Neural cell (in vitro differentiated cells): ENCODE measurements around the gene GZMH. TPM values are rescaled to one million over a fixed set of nuclear protein-coding genes. Genes with fewer than 3 reads are reported as not detected.

Experiments
- H2AFZ ChIP-seq: fragments of 200-600, 300-800 bp; sonication (generic), shearing (Covaris generic); 2 replicates; pipeline ENCODE4 v1.6.0; 2014; ENCODE audit warnings: low read depth, mild to moderate bottlenecking, antibody characterized with exemption, low read length, moderate library complexity
- H3F3A ChIP-seq: fragments of 200-600 bp; shearing (Covaris generic); 2 replicates; pipeline ENCODE4 v1.6.1; 2016; ENCODE audit warnings: mild to moderate bottlenecking, moderate library complexity, mixed read lengths, antibody characterized with exemption, low read length; ENCODE audit not compliant: insufficient read depth, poor library complexity, severe bottlenecking
- H3K27ac ChIP-seq: fragments of 200-600, 300-800 bp; sonication (generic), shearing (Covaris generic); 2 replicates; pipeline ENCODE4 v1.5.1; 2014; ENCODE audit warnings: mild to moderate bottlenecking, low read length, moderate library complexity
- H3K27me3 ChIP-seq: fragments of 300-800, 200-600 bp; sonication (generic), shearing (Covaris generic); 2 replicates; pipeline ENCODE4 v1.6.0; 2014; ENCODE audit warnings: mild to moderate bottlenecking, low read depth, low read length, moderate library complexity; ENCODE audit not compliant: insufficient read depth
- H3K36me3 ChIP-seq: fragments of 300-800, 200-600 bp; sonication (generic), shearing (Covaris generic); 2 replicates; pipeline ENCODE4 v1.5.1; 2014; ENCODE audit warnings: mild to moderate bottlenecking, antibody characterized with exemption, low read length, moderate library complexity; ENCODE audit not compliant: insufficient read depth
- H3K4me2 ChIP-seq: fragments of 300-800, 200-600 bp; sonication (generic), shearing (Covaris generic); 2 replicates; pipeline ENCODE4 v1.6.0; 2014; ENCODE audit warnings: mild to moderate bottlenecking, low read length
- H3K4me3 ChIP-seq: fragments of 300-800, 200-600 bp; sonication (generic), shearing (Covaris generic); 2 replicates; pipeline ENCODE4 v1.5.1; 2014; ENCODE audit warnings: mild to moderate bottlenecking, low read length, moderate library complexity
- H3K79me2 ChIP-seq: fragments of 200-600 bp; shearing (Covaris generic); replicated peaks from 2 replicates; pipeline ENCODE4 v1.6.0; 2014; ENCODE audit warnings: mild to moderate bottlenecking, low read length, moderate library complexity; ENCODE audit not compliant: insufficient read depth
- H3K9ac ChIP-seq: fragments of 300-800, 200-600 bp; sonication (generic), shearing (Covaris generic); 2 replicates; pipeline ENCODE4 v1.6.1; 2016; ENCODE audit warnings: mild to moderate bottlenecking, low read length, mixed read lengths
- H3K9me2 ChIP-seq: fragments of 200-600 bp; shearing (Covaris generic); 2 replicates; pipeline ENCODE4 v1.6.1; 2016; ENCODE audit warnings: mild to moderate bottlenecking, low read length, mixed read lengths; ENCODE audit not compliant: insufficient read depth
- H3K9me3 ChIP-seq: fragments of 200-600, 300-800 bp; sonication (generic), shearing (Covaris generic); 2 replicates; pipeline ENCODE4 v1.6.1; 2016; ENCODE audit warnings: mild to moderate bottlenecking, mixed run types, low read length, moderate library complexity, mixed read lengths
- H4K20me1 ChIP-seq: fragments of 200-600 bp; shearing (Covaris generic); 2 replicates; pipeline ENCODE4 v1.6.1; 2016; ENCODE audit warnings: mild to moderate bottlenecking, mixed run types; ENCODE audit not compliant: insufficient read depth
- CTCF ChIP-seq: fragments of 450-650 bp; IDR thresholded peaks from 2 replicates; pipeline ENCODE4 v1.5.1; 2014; ENCODE audit warnings: antibody characterized with exemption, mild to moderate bottlenecking, moderate library complexity; ENCODE audit not compliant: poor library complexity, severe bottlenecking
- EP300 ChIP-seq: fragments of 450-650 bp; conservative IDR thresholded peaks from 2 replicates; pipeline ENCODE4 v1.6.1; 2014; ENCODE audit warnings: antibody characterized with exemption, mild to moderate bottlenecking, moderate library complexity; ENCODE audit not compliant: poor library complexity, severe bottlenecking
- EZH2 ChIP-seq: fragments of 200-600, 300-800 bp; shearing (Covaris generic), sonication (generic); IDR thresholded peaks from 2 replicates; pipeline ENCODE4 v1.6.1; 2014; ENCODE audit warnings: antibody characterized with exemption, low read length, borderline replicate concordance, mild to moderate bottlenecking; ENCODE audit not compliant: insufficient read depth, poor library complexity, severe bottlenecking
- MXI1 ChIP-seq: fragments of 450-650 bp; conservative IDR thresholded peaks from 2 replicates; pipeline ENCODE4 v1.6.1; 2014; ENCODE audit warnings: antibody characterized with exemption, mild to moderate bottlenecking; ENCODE audit not compliant: poor library complexity, severe bottlenecking
- POLR2AphosphoS5 ChIP-seq: IDR thresholded peaks from 2 replicates; pipeline ENCODE4 v1.6.1; 2012
- RAD21 ChIP-seq: fragments of 450-650 bp; conservative IDR thresholded peaks from 2 replicates; pipeline ENCODE4 v1.6.1; 2014; ENCODE audit warnings: antibody characterized with exemption, mild to moderate bottlenecking, moderate library complexity
- SMC3 ChIP-seq: fragments of 450-650 bp; conservative IDR thresholded peaks from 2 replicates; pipeline ENCODE4 v1.6.1; 2014; ENCODE audit warnings: antibody characterized with exemption, mild to moderate bottlenecking, moderate library complexity; ENCODE audit not compliant: poor library complexity
- TAF1 ChIP-seq: IDR thresholded peaks from 2 replicates; pipeline ENCODE4 v1.6.1; 2012; ENCODE audit warnings: low read depth
- polyA plus RNA-seq: library from polyadenylated mRNA; depleted of rRNA; stranded (reverse); fragments of >200 nt; gene quantifications from 2 replicates; pipeline ENCODE4 v1.2.3, GENCODE V29; 2014
- TF ChIP-seq, protein P1 (sequence below): IDR thresholded peaks from 2 replicates; pipeline ENCODE4 v1.6.1; 2012; ENCODE audit warnings: borderline replicate concordance

Gene GZMH
- polyA plus RNA-seq, 1 donor from 2014 or later, result not detected

GRCh38 chr14:24630087-24630871, 20.8 kb upstream of the GZMH start:
- Histone ChIP-seq H3K27me3 (no peaks in the 10 kb centered on the region), H3K36me3 (no peaks in the 10 kb centered on the region), H3K4me3 (no peak overlapping the region), H3K4me2 (no peak overlapping the region), H2AFZ (no peak overlapping the region), H3K9ac (no peak overlapping the region), H3K79me2 (no peaks in the 10 kb centered on the region), H3K9me2 (no peaks in the 10 kb centered on the region), H3F3A (no peaks in the 10 kb centered on the region), H3K27ac (no peak overlapping the region), H3K9me3 (no peaks in the 10 kb centered on the region), H4K20me1 (no peaks in the 10 kb centered on the region)
- TF ChIP-seq RAD21 (no peak), POLR2AphosphoS5 (no peak), EZH2 (no peak), MXI1 (no peak), SMC3 (no peak), TAF1 (no peak), CTCF (no peak), EP300 (no peak)
- TF ChIP-seq, protein P1, sequence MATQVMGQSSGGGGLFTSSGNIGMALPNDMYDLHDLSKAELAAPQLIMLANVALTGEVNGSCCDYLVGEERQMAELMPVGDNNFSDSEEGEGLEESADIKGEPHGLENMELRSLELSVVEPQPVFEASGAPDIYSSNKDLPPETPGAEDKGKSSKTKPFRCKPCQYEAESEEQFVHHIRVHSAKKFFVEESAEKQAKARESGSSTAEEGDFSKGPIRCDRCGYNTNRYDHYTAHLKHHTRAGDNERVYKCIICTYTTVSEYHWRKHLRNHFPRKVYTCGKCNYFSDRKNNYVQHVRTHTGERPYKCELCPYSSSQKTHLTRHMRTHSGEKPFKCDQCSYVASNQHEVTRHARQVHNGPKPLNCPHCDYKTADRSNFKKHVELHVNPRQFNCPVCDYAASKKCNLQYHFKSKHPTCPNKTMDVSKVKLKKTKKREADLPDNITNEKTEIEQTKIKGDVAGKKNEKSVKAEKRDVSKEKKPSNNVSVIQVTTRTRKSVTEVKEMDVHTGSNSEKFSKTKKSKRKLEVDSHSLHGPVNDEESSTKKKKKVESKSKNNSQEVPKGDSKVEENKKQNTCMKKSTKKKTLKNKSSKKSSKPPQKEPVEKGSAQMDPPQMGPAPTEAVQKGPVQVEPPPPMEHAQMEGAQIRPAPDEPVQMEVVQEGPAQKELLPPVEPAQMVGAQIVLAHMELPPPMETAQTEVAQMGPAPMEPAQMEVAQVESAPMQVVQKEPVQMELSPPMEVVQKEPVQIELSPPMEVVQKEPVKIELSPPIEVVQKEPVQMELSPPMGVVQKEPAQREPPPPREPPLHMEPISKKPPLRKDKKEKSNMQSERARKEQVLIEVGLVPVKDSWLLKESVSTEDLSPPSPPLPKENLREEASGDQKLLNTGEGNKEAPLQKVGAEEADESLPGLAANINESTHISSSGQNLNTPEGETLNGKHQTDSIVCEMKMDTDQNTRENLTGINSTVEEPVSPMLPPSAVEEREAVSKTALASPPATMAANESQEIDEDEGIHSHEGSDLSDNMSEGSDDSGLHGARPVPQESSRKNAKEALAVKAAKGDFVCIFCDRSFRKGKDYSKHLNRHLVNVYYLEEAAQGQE, result no peak

- Histone ChIP-seq H3K9ac (no peak overlapping the region), H3K4me2 (no peak overlapping the region), H3K9me3 (no peaks in the 10 kb centered on the region), H3K36me3 (no peaks in the 10 kb centered on the region), H3F3A (no peaks in the 10 kb centered on the region), H3K4me3 (no peak overlapping the region), H3K27ac (no peak overlapping the region), H3K27me3 (no peaks in the 10 kb centered on the region), H3K9me2 (no peaks in the 10 kb centered on the region), H3K79me2 (no peaks in the 10 kb centered on the region), H2AFZ (no peak overlapping the region), H4K20me1 (no peaks in the 10 kb centered on the region)
- TF ChIP-seq CTCF, result no peak
- TF ChIP-seq SMC3, result no peak
- TF ChIP-seq EP300, result no peak
- TF ChIP-seq, protein P1, result no peak
- no peak for TF ChIP-seq TAF1
Observed at GRCh38 chr14:24629521-24629920, 20.0 kb upstream of the GZMH start.
